IMR-90 (cell line): ENCODE results near the gene IL15RA. TPM values are rescaled to one million over a fixed set of nuclear protein-coding genes. Genes with fewer than 3 reads are reported as not detected.

ENCODE experiments used
- ATAC-seq: fragments of 200-7000 bp; cut with Tn5 transposase; 2 replicates; pipeline ENCODE4 v1.9.1; 2020; ENCODE audit warnings: low read depth, mild to moderate bottlenecking, moderate library complexity
- BruUV-seq: library from RNA; stranded (reverse); fragments of 400-500 nt; replicated peaks from 2 replicates; lab custom pipeline; 2021; lab: Mats Ljungman, UMichigan
- CTCF ChIA-PET: fragments of 300-600 bp; formaldehyde crosslinking; extraction: SDS; loops from one replicate; lab custom pipeline; 2021; ENCODE audit warnings: antibody characterized with exemption; lab: Yijun Ruan, JAX
- POLR2A ChIA-PET: fragments of 300-600 bp; sonication (Branson Sonifier 250); formaldehyde crosslinking; loops from one replicate; lab custom pipeline; 2022; ENCODE audit warnings: antibody characterized with exemption; ENCODE audit not compliant: unreplicated experiment; lab: Charles Lee
- DNase-seq: peaks from one replicate; pipeline ENCODE4 v3.0.0; 2013
- H2AFZ ChIP-seq: replicated peaks from 2 replicates; pipeline ENCODE3; 2013; ENCODE audit warnings: low read length, mild to moderate bottlenecking; ENCODE audit not compliant: poor library complexity
- H2AK5ac ChIP-seq: 2 replicates; pipeline ENCODE4 v1.6.1; 2013; ENCODE audit warnings: low read depth, low read length, inconsistent platforms
- H2AK9ac ChIP-seq: replicated peaks from 2 replicates; pipeline ENCODE3; 2013; ENCODE audit warnings: mild to moderate bottlenecking, low read depth, low read length, moderate library complexity; ENCODE audit not compliant: poor library complexity
- H2BK120ac ChIP-seq: 2 replicates; pipeline ENCODE4 v1.6.1; 2013; ENCODE audit warnings: low read depth, low read length, inconsistent platforms
- H2BK15ac ChIP-seq: 3 replicates; pipeline ENCODE4 v1.6.1; 2013; ENCODE audit warnings: low read depth, low read length, inconsistent platforms
- H2BK20ac ChIP-seq: 2 replicates; pipeline ENCODE4 v1.6.1; 2013; ENCODE audit warnings: low read depth, mild to moderate bottlenecking, inconsistent platforms, low read length, moderate library complexity
- H2BK5ac ChIP-seq: 2 replicates; pipeline ENCODE4 v1.6.1; 2013; ENCODE audit warnings: mild to moderate bottlenecking, low read depth, low read length, inconsistent platforms; ENCODE audit not compliant: poor library complexity, severe bottlenecking
- H3K14ac ChIP-seq: replicated peaks from 2 replicates; pipeline ENCODE4 v1.6.1; 2013; ENCODE audit warnings: low read depth, low read length, inconsistent platforms
- H3K18ac ChIP-seq: 2 replicates; pipeline ENCODE4 v1.6.1; 2013; ENCODE audit warnings: low read depth, low read length, control low read depth
- H3K23ac ChIP-seq: 2 replicates; pipeline ENCODE4 v1.6.1; 2013; ENCODE audit warnings: low read depth, low read length, inconsistent platforms
- H3K27ac ChIP-seq: 2 replicates; pipeline ENCODE4 v1.5.1; 2013; ENCODE audit warnings: mild to moderate bottlenecking, control low read depth, low read length; ENCODE audit not compliant: insufficient read depth
- H3K27me3 ChIP-seq: 2 replicates; pipeline ENCODE4 v1.6.1; 2013; ENCODE audit warnings: low read length; ENCODE audit not compliant: control insufficient read depth, insufficient read depth
- H3K36me3 ChIP-seq: 2 replicates; pipeline ENCODE4 v1.6.1; 2013; ENCODE audit warnings: low read length, mixed read lengths; ENCODE audit not compliant: control insufficient read depth, insufficient read depth
- H3K4ac ChIP-seq: 2 replicates; pipeline ENCODE4 v1.6.1; 2013; ENCODE audit warnings: low read depth, low read length, inconsistent platforms
- H3K4me1 ChIP-seq: 2 replicates; pipeline ENCODE4 v1.6.1; 2013; ENCODE audit warnings: low read length, mixed read lengths; ENCODE audit not compliant: control insufficient read depth, insufficient read depth
- H3K4me2 ChIP-seq: 2 replicates; pipeline ENCODE4 v1.6.1; 2013; ENCODE audit warnings: low read depth, mild to moderate bottlenecking, control low read depth, low read length, moderate library complexity
- H3K4me3 ChIP-seq: 2 replicates; pipeline ENCODE4 v1.5.1; 2013; ENCODE audit warnings: low read depth, mild to moderate bottlenecking, control low read depth, low read length, moderate library complexity; ENCODE audit not compliant: insufficient read depth
- H3K56ac ChIP-seq: 2 replicates; pipeline ENCODE4 v1.6.1; 2013; ENCODE audit warnings: low read length, inconsistent platforms; ENCODE audit not compliant: insufficient read depth; ENCODE audit errors: extremely low read depth
- H3K79me1 ChIP-seq, 2 experiments: 2 replicates each; pipeline ENCODE4 v1.6.1; 2013; ENCODE audit warnings: low read length in 2 of 2, inconsistent platforms in 1 of 2, low read depth in 1 of 2
- H3K9ac ChIP-seq: 2 replicates; pipeline ENCODE4 v1.6.1; 2013; ENCODE audit warnings: low read depth, low read length, control low read depth
- H3K9me1 ChIP-seq: 2 replicates; pipeline ENCODE4 v1.6.1; 2013; ENCODE audit warnings: low read length, inconsistent platforms; ENCODE audit not compliant: insufficient read depth
- H3K9me3 ChIP-seq: 2 replicates; pipeline ENCODE4 v1.6.1; 2013; ENCODE audit warnings: low read length; ENCODE audit not compliant: control insufficient read depth, insufficient read depth
- H4K20me1 ChIP-seq: 2 replicates; pipeline ENCODE4 v1.6.1; 2013; ENCODE audit warnings: low read length, inconsistent platforms; ENCODE audit not compliant: insufficient read depth
- H4K5ac ChIP-seq: 2 replicates; pipeline ENCODE4 v1.6.1; 2013; ENCODE audit warnings: mild to moderate bottlenecking, low read depth, low read length, control low read depth
- H4K8ac ChIP-seq, 2 experiments: 2 replicates each; pipeline ENCODE4 v1.6.1; 2013; ENCODE audit warnings: low read depth in 2 of 2, low read length in 2 of 2, control low read depth in 1 of 2, inconsistent platforms in 1 of 2
- H4K91ac ChIP-seq: 2 replicates; pipeline ENCODE4 v1.6.1; 2013; ENCODE audit warnings: low read depth, low read length, inconsistent platforms; ENCODE audit not compliant: insufficient read depth
- MAZ ChIP-seq: IDR thresholded peaks from 2 replicates; pipeline ENCODE4 v1.6.1; 2012; ENCODE audit warnings: low read depth, mild to moderate bottlenecking, low read length, improper control_type of control experiment, moderate library complexity, borderline replicate concordance
- POLR2A ChIP-seq: IDR thresholded peaks from 2 replicates; pipeline ENCODE4 v1.6.1; 2012; ENCODE audit warnings: mild to moderate bottlenecking, low read depth, low read length
- SMC3 ChIP-seq: fragments of 150-350 bp; IDR thresholded peaks from 2 replicates; pipeline ENCODE4 v1.6.1; 2016; ENCODE audit warnings: low read depth, mild to moderate bottlenecking, antibody characterized with exemption, low read length, moderate library complexity
- WGBS, 2 experiments: methylation state at CpG; one replicate each; pipeline versions ENCODE4 v1.1.5 to v1.1.7; 2013; ENCODE audit warnings: missing lambda C conversion rate in 2 of 2; ENCODE audit not compliant: insufficient read length in 1 of 2; ENCODE audit errors: extremely low coverage in 2 of 2; 5-methylcytosine and 5-hydroxymethylcytosine counted together
- dilution Hi-C: fragments of 300-500 bp; cut with HindIII; formaldehyde crosslinking; loops from one replicate; pipeline ENCODE4 v1.14.3; 2018; ENCODE audit warnings: low sequenced_read_pairs; ENCODE audit not compliant: unreplicated experiment
- in situ Hi-C: fragments of 300-500 bp; cut with MboI; formaldehyde crosslinking; loops from 3 replicates; pipeline ENCODE4 v1.14.3; 2019; ENCODE audit warnings: low sequenced_read_pairs, inconsistent platforms, mixed read lengths
- intact Hi-C: fragments of 100-400 bp; cut with micrococcal nuclease; formaldehyde crosslinking; loops from 2 replicates; pipeline ENCODE4 v1.10.0; 2022
- polyA plus RNA-seq, 3 experiments: library from polyadenylated mRNA; depleted of rRNA; stranded (reverse); fragments of >200 nt; gene quantifications; 2 replicates each; pipeline ENCODE4 v1.2.3, GENCODE V29; 2012; ENCODE audit warnings: low replicate concordance in 1 of 3
- total RNA-seq: library from RNA; depleted of rRNA; stranded (reverse); fragments of >200 nt; gene quantifications from 2 replicates; pipeline ENCODE4 v1.2.3, GENCODE V29; 2012

IL15RA gene
- total and polyA plus RNA-seq, 2 of the 4 experiments (the other 2 are of a cell fraction), result 2.0 to 7.6 TPM

- no peak overlapping the region; a peak in 1 of 4 replicates for H4K8ac ChIP-seq
- H3K23ac ChIP-seq, result no peak overlapping the region
- H4K91ac ChIP-seq, result peak overlapping the region; percentile 48; the same call in 1 of the 2 replicates
- H3K27ac ChIP-seq, result no peak overlapping the region
- H2BK15ac ChIP-seq, result 0 out of 3 replicates have a peak overlapping the region, but pooled peaks have one; percentile 46
- BruUV-seq, result no TSS peak
- intact Hi-C loops (no loop called here), in situ Hi-C loops (no loop called here), dilution Hi-C loops (no loop called here)
- no peaks in the 10 kb centered on the region for H3K27me3 ChIP-seq
- no peak overlapping the region for H2BK5ac ChIP-seq
- TF ChIP-seq POLR2A (no peak), SMC3 (no peak), MAZ (no peak)
- H3K4me2 ChIP-seq, result no peak overlapping the region
- no peak overlapping the region for H3K4me3 ChIP-seq
- H2AK5ac ChIP-seq, result peak overlapping the region; percentile 86; the same call in 1 of the 2 replicates
- H3K79me1 ChIP-seq, result peaks cover under 1 to 12% of the 10 kb centered on the region in 2 experiments
- H3K9me3 ChIP-seq, result no peaks in the 10 kb centered on the region
- 0 out of 2 replicates have a peak overlapping the region, but pooled peaks have one; percentile 38 for H2BK120ac ChIP-seq
- H3K9ac ChIP-seq, result no peak overlapping the region
- no peak overlapping the region for H3K14ac ChIP-seq
- no peak overlapping the region for H2AK9ac ChIP-seq
- no peak overlapping the region for H2AFZ ChIP-seq
- H3K56ac ChIP-seq, result no peak overlapping the region
- ATAC-seq (no peak), DNase-seq (no peak)
- WGBS, 2 experiments, result no CpG with 5 or more reads among the region's 7 CpGs
- ChIA-PET POLR2A (no interaction called here), CTCF (no interaction called here)
- H4K20me1 ChIP-seq, result no peaks in the 10 kb centered on the region; the same call in 1 of the 2 replicates
- H3K4me1 ChIP-seq, result peaks cover 22% of the 10 kb centered on the region
- H3K4ac ChIP-seq, result peak overlapping the region; percentile 69
- peak overlapping the region; percentile 14; the same call in 1 of the 2 replicates for H2BK20ac ChIP-seq
- H3K9me1 ChIP-seq, result peaks cover 16% of the 10 kb centered on the region
- no peak overlapping the region for H3K18ac ChIP-seq
- H3K36me3 ChIP-seq, result peaks cover 21% of the 10 kb centered on the region
- H4K5ac ChIP-seq, result no peak overlapping the region
Measured at GRCh38 chr10:5941579-5941978, 35.8 kb downstream of the IL15RA start.
